Chondrocyte (in vitro differentiated cells): ENCODE measurements around the gene NTN1. TPM values are rescaled to one million over a fixed set of nuclear protein-coding genes. Genes with fewer than 3 reads are reported as not detected.

ENCODE experiments used
- DNase-seq: peaks from one replicate; pipeline ENCODE4 v3.0.0; 2021; ENCODE audit warnings: mixed read lengths, low spot score
- H3K27ac Mint-ChIP-seq: one replicate; pipeline ENCODE4 v1.8.0; 2021; ENCODE audit warnings: mild to moderate bottlenecking, moderate library complexity, mixed read lengths; ENCODE audit not compliant: unreplicated experiment
- H3K27me3 Mint-ChIP-seq: 2 replicates; pipeline ENCODE4 v1.8.0; 2021; ENCODE audit warnings: low read depth, mixed read lengths
- H3K36me3 Mint-ChIP-seq: 2 replicates; pipeline ENCODE4 v1.8.0; 2021; ENCODE audit warnings: low read depth, mixed read lengths
- H3K4me1 Mint-ChIP-seq: 2 replicates; pipeline ENCODE4 v1.8.0; 2021; ENCODE audit warnings: low read depth, mild to moderate bottlenecking, mixed read lengths
- H3K4me3 Mint-ChIP-seq: one replicate; pipeline ENCODE4 v1.8.0; 2021; ENCODE audit warnings: mild to moderate bottlenecking, moderate library complexity, mixed read lengths; ENCODE audit not compliant: unreplicated experiment
- H3K9me3 Mint-ChIP-seq: 2 replicates; pipeline ENCODE4 v1.8.0; 2021; ENCODE audit warnings: low read depth, mixed read lengths
- total RNA-seq: library from RNA; stranded (reverse); gene quantifications from 3 replicates; pipeline ENCODE4 v1.2.1, GENCODE V29; 2021
- TF ChIP-seq, protein P1 (sequence below): fragments of 200-600 bp; sonication (generic); IDR thresholded peaks from 2 replicates; pipeline ENCODE4 v1.5.0; 2021; ENCODE audit warnings: antibody characterized with exemption, mild to moderate bottlenecking, moderate library complexity

NTN1 gene
- total RNA-seq, 1 donor from 2014 or later, result 4.0 TPM

DNA sequence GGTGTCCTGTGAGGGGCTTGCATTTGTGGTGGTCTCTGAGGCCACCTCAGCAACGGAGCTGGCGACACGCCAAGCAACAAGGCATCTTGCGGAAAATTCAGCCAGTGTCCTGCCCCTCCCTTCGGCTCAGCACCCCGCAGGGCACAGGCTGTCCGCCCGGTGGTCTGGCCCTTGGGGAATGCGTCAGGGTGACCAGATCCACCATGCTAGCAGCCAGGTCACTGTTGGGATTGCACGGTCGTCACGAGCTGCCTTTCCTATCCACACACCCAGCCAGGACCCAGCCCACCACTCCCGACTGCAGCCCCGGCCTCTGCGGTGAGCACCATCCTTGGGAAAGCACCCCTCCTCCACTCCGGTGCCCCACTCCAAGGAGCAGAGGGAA is 221.2 kb downstream of the NTN1 start:
- Mint-ChIP-seq H3K27me3 (no peaks in the 10 kb centered on the region), H3K4me1 (peaks cover 2% of the 10 kb centered on the region), H3K27ac (no peak overlapping the region), H3K36me3 (no peaks in the 10 kb centered on the region), H3K4me3 (no peak overlapping the region), H3K9me3 (no peaks in the 10 kb centered on the region)
- TF ChIP-seq, protein P1, sequence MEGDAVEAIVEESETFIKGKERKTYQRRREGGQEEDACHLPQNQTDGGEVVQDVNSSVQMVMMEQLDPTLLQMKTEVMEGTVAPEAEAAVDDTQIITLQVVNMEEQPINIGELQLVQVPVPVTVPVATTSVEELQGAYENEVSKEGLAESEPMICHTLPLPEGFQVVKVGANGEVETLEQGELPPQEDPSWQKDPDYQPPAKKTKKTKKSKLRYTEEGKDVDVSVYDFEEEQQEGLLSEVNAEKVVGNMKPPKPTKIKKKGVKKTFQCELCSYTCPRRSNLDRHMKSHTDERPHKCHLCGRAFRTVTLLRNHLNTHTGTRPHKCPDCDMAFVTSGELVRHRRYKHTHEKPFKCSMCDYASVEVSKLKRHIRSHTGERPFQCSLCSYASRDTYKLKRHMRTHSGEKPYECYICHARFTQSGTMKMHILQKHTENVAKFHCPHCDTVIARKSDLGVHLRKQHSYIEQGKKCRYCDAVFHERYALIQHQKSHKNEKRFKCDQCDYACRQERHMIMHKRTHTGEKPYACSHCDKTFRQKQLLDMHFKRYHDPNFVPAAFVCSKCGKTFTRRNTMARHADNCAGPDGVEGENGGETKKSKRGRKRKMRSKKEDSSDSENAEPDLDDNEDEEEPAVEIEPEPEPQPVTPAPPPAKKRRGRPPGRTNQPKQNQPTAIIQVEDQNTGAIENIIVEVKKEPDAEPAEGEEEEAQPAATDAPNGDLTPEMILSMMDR, result no peak
- no peak for DNase-seq

DNA sequence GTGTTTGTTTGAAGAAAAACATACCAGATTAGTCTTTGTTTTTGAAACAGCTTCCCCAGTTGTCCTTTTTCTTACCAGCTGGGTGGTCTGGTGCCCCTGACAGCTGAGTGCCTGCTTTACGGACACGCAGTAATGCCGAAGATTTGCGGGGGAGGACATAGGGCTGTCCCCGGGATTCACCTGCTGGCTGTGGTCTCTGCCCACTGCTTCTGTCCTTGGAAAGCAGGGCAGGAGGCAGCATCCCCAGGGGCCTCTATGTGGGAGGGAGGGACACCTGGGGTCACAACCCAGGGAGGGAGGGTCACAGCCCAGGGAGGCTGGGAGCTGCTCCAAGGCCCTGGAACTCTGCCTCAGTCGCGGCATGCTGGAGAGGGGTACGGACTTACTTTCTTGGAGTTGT is 221.7 kb downstream of the NTN1 start:
- DNase-seq, result no peak
- TF ChIP-seq, protein P1, result no peak
- no peaks in the 10 kb centered on the region for H3K9me3 Mint-ChIP-seq
- no peak overlapping the region for H3K4me3 Mint-ChIP-seq
- peaks cover 2% of the 10 kb centered on the region for H3K36me3 Mint-ChIP-seq
- no peaks in the 10 kb centered on the region for H3K27me3 Mint-ChIP-seq
- no peak overlapping the region for H3K27ac Mint-ChIP-seq
- peaks cover 2% of the 10 kb centered on the region for H3K4me1 Mint-ChIP-seq

DNA sequence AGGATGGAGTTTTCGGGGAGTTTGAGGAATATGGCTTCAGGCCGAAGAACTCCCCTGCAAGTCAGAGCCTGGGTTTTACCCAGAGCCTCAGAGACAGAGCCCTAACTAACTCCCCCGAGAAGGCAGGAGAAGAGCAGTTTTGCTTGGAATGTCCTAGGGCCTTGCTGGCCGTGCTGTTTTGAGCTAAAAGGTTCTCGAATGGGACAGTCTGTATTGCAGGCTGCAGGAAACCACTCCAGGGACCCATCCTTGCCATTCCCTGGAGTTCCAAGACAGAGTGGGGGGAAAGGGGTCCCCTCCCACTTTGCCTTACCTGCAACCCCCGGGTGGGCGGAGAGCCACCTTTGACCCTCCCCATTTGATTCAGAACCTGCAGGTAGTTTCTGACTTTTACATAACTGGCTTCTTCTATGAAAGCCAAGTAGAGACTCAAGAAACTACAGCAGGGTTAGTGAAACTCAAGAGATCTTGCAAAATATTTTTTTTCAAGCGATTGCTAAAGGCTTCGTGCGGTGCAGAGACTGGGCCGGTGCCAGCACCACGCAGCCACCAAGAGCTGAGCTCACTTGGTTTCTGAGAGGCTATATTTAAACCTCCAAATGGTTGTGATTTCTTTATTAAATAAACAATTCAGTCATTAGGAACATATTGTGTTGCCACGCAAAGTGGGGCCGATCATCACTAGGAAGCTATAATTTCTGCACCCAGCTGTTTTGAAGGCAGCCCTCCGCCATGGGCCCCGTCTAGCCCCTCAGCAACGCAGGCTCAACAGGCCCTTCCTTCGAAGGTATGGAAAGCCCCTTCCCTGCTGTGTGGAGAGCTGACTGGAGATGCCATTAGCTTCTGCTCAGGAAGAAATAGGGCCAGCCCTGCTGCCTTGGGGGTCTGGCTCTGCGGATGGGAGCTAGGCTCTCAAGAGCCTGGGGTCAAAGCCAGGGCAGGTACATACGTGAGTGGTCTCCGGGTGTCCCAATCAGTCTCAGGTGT is 223.0 kb downstream of the NTN1 start:
- DNase-seq, result no peak
- Mint-ChIP-seq H3K36me3 (peaks cover 2% of the 10 kb centered on the region), H3K4me3 (no peak overlapping the region), H3K27me3 (no peaks in the 10 kb centered on the region), H3K4me1 (peaks cover 2% of the 10 kb centered on the region), H3K9me3 (no peaks in the 10 kb centered on the region), H3K27ac (no peak overlapping the region)
- TF ChIP-seq, protein P1, result no peak

DNA sequence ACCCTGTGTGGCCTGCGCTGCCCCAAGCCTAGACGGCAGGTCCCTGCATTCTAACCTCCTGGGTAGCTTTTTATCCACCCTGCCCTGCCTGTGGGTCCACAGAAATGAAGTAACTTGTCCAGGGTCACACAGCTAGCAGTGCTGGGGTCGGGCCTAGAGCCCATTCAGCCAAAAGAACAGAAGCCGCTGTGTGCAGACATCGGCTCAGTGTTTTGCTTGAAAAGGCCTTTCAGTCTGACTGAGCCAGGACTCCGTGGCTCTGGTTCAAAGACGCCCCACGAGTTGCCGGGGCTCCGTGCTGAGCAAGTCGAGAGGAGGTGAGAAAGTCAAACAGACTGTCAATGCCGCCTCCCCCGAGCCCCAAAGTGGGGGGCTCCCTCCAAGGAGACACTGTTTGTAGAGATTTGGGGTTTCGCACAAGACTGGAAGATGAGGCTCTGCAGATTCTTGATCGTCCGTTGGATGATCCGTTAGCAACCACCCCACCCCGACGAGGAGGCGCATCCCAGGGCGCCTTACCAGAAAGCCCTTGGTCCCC is 226.2 kb downstream of the NTN1 start:
- Mint-ChIP-seq H3K27ac (no peak overlapping the region), H3K9me3 (no peaks in the 10 kb centered on the region), H3K4me3 (no peak overlapping the region), H3K4me1 (no peaks in the 10 kb centered on the region), H3K36me3 (peaks cover 2% of the 10 kb centered on the region), H3K27me3 (no peaks in the 10 kb centered on the region)
- TF ChIP-seq, protein P1, result no peak
- no peak for DNase-seq

DNA sequence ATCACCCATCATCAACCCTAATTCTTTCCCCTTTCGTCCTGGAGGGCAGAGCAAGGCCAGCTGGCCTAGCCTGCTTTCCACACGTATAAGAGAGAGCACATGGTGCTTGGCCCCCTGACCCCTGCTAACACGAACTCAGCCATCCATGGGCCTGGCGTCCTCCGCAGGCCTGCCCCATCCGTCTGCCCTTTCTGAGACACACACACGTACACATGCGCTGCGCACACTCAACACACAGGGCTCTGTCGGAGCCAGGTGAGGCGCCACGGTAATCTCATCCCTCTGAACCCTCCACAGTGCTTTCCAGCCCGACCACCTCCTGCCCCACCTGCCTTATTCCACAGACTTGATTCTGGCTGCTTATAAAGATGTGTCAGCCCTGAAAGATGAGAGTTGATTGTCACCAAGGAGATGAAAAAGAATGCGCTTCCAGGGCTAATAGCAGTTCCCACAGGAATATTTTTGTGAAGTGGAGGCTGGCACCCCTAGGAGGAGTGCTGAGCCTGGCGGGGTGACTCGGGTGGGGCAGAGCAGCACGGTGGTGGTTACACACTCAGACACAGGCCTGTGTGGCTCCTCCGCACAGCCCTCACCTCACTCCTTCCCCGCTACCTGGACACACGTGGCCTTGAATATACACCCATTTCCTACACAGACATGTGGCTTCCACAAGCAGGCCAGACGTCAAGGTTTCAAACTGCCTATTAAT is 228.1 kb downstream of the NTN1 start:
- TF ChIP-seq, protein P1, result no peak
- H3K27me3 Mint-ChIP-seq, result no peaks in the 10 kb centered on the region
- no peaks in the 10 kb centered on the region for H3K4me1 Mint-ChIP-seq
- no peaks in the 10 kb centered on the region for H3K9me3 Mint-ChIP-seq
- DNase-seq, result no peak
- H3K36me3 Mint-ChIP-seq, result peaks cover 4% of the 10 kb centered on the region
- no peak overlapping the region for H3K4me3 Mint-ChIP-seq
- H3K27ac Mint-ChIP-seq, result no peak overlapping the region
